Natural killer cell treated with Interleukin-12 subunit alpha and Interleukin-12 subunit beta and Interleukin-15 and Interleukin-18, amount 100 ng/mL, for 72 hours (primary cell): Measurements from ENCODE around the gene PTPRT. TPM values are rescaled to one million over a fixed set of nuclear protein-coding genes. Genes with fewer than 3 reads are reported as not detected.
A peak's percentile ranks its signal among the peaks of the same experiment; 100 is the strongest.

Experiments
- ATAC-seq, 2 donors: fragments of 150-1000 bp; cut with Tn5 transposase in 1 of 2; sonication (Bioruptor Pico), chemical (Tn5 transposase) in 1 of 2; 2 replicates each; pipeline ENCODE4 v1.10.0; 2021
- DNase-seq: peaks from one replicate; pipeline ENCODE4 v3.0.0; 2022; ENCODE audit warnings: low spot score
- H3K27ac Mint-ChIP-seq, 2 donors: 1 replicate in 1 of 2; 2 replicates in 1 of 2; pipeline ENCODE4 v1.8.0; 2022; ENCODE audit warnings: mixed read lengths in 2 of 2, mild to moderate bottlenecking in 1 of 2, moderate library complexity in 1 of 2
- H3K27me3 Mint-ChIP-seq, 2 donors: 1 replicate in 1 of 2; 2 replicates in 1 of 2; pipeline ENCODE4 v1.8.0; 2022; ENCODE audit warnings: mixed read lengths in 2 of 2
- H3K36me3 Mint-ChIP-seq: one replicate; pipeline ENCODE4 v1.8.0; 2022; ENCODE audit warnings: mixed read lengths
- H3K4me1 Mint-ChIP-seq, 2 donors: 1 replicate in 1 of 2; 2 replicates in 1 of 2; pipeline ENCODE4 v1.8.0; 2022; ENCODE audit warnings: low read depth in 2 of 2, mixed read lengths in 2 of 2, mild to moderate bottlenecking in 1 of 2
- H3K4me3 Mint-ChIP-seq: one replicate; pipeline ENCODE4 v1.8.0; 2022; ENCODE audit warnings: mixed read lengths
- H3K9me3 Mint-ChIP-seq: 2 replicates; pipeline ENCODE4 v1.8.0; 2022; ENCODE audit warnings: mixed read lengths
- total RNA-seq, 2 donors: library from RNA; stranded (reverse); gene quantifications; one replicate each; pipeline ENCODE4 v1.2.3, GENCODE V29; 2022

Gene PTPRT
- total RNA-seq, 2 donors from 2014 or later = not detected

- Mint-ChIP-seq H3K27ac (no peak overlapping the region), H3K9me3 (no peaks in the 10 kb centered on the region), H3K4me3 (no peak overlapping the region), H3K27me3 (peaks cover 8 to 16% of the 10 kb centered on the region in 2 donors), H3K36me3 (no peaks in the 10 kb centered on the region), H3K4me1 (no peaks in the 10 kb centered on the region)
- no peak for ATAC-seq
- DNase-seq = no peak
These were observed 4.4 kb upstream of the PTPRT start for GRCh38 chr20:43194137-43194536.

GRCh38 chr20:43193443-43193842, 3.7 kb upstream of the PTPRT start:
- Mint-ChIP-seq H3K27me3 (peaks cover 11 to 19% of the 10 kb centered on the region in 2 donors), H3K9me3 (no peaks in the 10 kb centered on the region), H3K4me3 (no peak overlapping the region), H3K27ac (no peak overlapping the region), H3K4me1 (peaks cover under 1% of the 10 kb centered on the region in 2 donors), H3K36me3 (no peaks in the 10 kb centered on the region)
- DNase-seq (no peak), ATAC-seq (no peak)

DNA sequence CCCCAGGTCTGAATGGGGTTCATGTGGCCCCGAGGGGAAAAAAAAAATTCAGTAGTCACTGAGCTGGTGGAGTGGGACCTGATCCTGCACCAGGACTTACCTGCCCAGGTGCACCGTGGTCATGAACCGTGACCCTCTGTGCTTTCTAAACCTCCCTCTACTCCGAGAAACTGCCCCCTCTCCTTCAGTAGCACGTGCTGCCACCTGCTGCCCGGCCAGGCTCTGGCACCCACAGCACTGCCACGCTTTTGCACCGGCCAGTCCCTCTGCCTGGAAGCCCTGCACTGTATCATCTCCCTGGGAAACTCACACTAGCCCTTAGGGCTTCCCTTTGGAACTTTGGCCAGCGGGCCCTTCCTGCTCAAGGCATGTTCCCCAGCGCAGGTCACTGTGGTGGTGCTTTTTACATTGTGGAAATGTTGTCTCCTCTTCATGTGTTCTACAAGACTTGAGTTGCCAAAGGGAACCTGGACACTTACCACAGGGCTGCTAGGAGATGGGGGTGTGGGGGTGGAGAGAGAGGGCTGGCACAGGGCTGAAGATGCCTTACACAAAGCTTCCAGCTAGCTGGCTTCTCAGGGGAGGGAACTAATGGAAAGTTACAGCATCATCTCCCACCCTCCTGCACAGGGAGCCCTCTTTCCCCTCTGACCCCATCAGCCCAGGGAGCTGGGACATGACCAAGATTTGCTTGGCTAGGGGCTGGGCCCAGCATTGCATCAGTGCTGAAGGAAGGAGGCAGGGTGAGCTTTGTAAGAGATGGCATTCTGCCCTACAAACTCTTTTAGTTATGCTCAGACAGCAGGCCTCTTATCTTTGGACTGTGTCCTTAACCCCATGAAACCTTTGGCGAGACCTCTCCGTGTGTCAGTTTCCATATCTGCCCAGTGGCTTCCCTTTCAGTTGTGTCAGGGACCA, 2.5 kb upstream of the PTPRT start:
- no peak overlapping the region for H3K4me3 Mint-ChIP-seq
- H3K9me3 Mint-ChIP-seq = no peaks in the 10 kb centered on the region
- H3K27ac Mint-ChIP-seq = no peak overlapping the region
- peaks cover 21 to 28% of the 10 kb centered on the region in 2 donors for H3K27me3 Mint-ChIP-seq
- ATAC-seq (peak in 1 of 2 donors; percentile 18), DNase-seq (no peak)
- peaks cover 3 to 6% of the 10 kb centered on the region in 2 donors for H3K4me1 Mint-ChIP-seq
- H3K36me3 Mint-ChIP-seq = no peaks in the 10 kb centered on the region

GRCh38 chr20:43191143-43191542, 1.4 kb upstream of the PTPRT start:
- DNase-seq = no peak
- no peak overlapping the region for H3K4me3 Mint-ChIP-seq
- H3K36me3 Mint-ChIP-seq = no peaks in the 10 kb centered on the region
- H3K27ac Mint-ChIP-seq = no peak overlapping the region
- no peak for ATAC-seq
- H3K27me3 Mint-ChIP-seq = peaks cover 31 to 32% of the 10 kb centered on the region in 2 donors
- H3K9me3 Mint-ChIP-seq = no peaks in the 10 kb centered on the region
- peaks cover 3 to 6% of the 10 kb centered on the region in 2 donors for H3K4me1 Mint-ChIP-seq

GRCh38 chr20:43190332-43190953, 737 bp upstream of the PTPRT start:
- H3K27ac Mint-ChIP-seq = no peak overlapping the region
- no peaks in the 10 kb centered on the region for H3K9me3 Mint-ChIP-seq
- H3K4me3 Mint-ChIP-seq = no peak overlapping the region
- no peak for DNase-seq
- peaks cover 3 to 6% of the 10 kb centered on the region in 2 donors for H3K4me1 Mint-ChIP-seq
- peaks cover 31 to 34% of the 10 kb centered on the region in 2 donors for H3K27me3 Mint-ChIP-seq
- no peak for ATAC-seq
- H3K36me3 Mint-ChIP-seq = no peaks in the 10 kb centered on the region

- ATAC-seq = no peak
- Mint-ChIP-seq H3K9me3 (no peaks in the 10 kb centered on the region), H3K36me3 (no peaks in the 10 kb centered on the region), H3K27me3 (peaks cover 28 to 45% of the 10 kb centered on the region in 2 donors), H3K4me1 (peaks cover 3 to 6% of the 10 kb centered on the region in 2 donors), H3K27ac (no peak overlapping the region), H3K4me3 (no peak overlapping the region)
- no peak for DNase-seq
These were observed 699 bp downstream of the PTPRT start for GRCh38 chr20:43188861-43189553.

DNA sequence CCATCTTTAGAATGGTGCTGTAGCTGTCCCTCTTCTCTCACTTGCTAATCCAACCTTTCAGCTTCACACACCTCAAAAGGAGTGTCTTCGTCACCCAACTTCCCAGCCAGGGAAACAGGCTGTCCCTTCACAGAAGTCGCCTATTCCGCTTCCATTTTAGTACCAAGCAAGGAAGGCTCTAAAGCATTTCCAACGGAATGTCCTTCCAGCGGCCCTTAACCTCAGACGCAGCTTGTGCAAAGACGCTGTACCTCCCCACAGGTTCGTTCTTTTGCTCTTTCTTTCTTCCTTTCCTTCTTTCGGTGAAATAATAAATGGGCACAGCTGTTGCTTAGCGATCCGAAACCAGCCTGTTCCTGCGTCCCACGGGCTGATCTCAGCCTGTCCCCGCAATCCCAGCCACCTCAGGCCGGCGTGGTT, 1.5 kb downstream of the PTPRT start:
- peaks cover 28 to 45% of the 10 kb centered on the region in 2 donors for H3K27me3 Mint-ChIP-seq
- no peak for DNase-seq

GRCh38 chr20:43187476-43188233, 2.1 kb downstream of the PTPRT start:
- Mint-ChIP-seq H3K36me3 (no peaks in the 10 kb centered on the region), H3K4me1 (peaks cover 3 to 6% of the 10 kb centered on the region in 2 donors), H3K27ac (no peak overlapping the region), H3K4me3 (no peak overlapping the region), H3K9me3 (no peaks in the 10 kb centered on the region), H3K27me3 (peaks cover 28 to 45% of the 10 kb centered on the region in 2 donors)
- peak in 1 of 2 donors; percentile 64 for ATAC-seq
- peak; percentile 66 for DNase-seq

More for the DNA sequence above, 1.5 kb downstream of the PTPRT start:
- no peak overlapping the region for H3K4me3 Mint-ChIP-seq
- H3K27ac Mint-ChIP-seq = no peak overlapping the region
- peaks cover 3 to 6% of the 10 kb centered on the region in 2 donors for H3K4me1 Mint-ChIP-seq
- no peak for ATAC-seq
- no peaks in the 10 kb centered on the region for H3K9me3 Mint-ChIP-seq
- no peaks in the 10 kb centered on the region for H3K36me3 Mint-ChIP-seq

DNA sequence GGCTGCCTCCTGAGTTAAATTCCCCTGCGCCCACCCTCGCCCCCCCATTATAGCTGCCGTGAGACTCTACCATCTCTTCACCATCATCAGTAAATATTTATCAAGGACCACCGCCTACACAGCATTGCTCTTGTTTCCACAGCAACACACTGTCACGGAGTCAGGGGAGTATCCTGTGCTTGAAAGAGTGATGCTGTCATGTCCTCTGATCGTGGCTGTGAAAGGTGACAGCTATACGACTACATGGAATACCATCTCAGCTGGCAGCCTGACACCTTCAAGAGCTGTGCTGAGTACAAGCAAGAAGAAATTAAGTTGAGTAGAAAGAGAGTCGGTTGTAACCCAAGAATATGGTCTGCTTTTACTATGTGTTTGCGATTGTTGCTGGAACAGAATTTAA, 3.4 kb downstream of the PTPRT start:
- H3K27ac Mint-ChIP-seq = no peak overlapping the region
- peaks cover 25 to 45% of the 10 kb centered on the region in 2 donors for H3K27me3 Mint-ChIP-seq
- DNase-seq (no peak), ATAC-seq (no peak)
- no peaks in the 10 kb centered on the region for H3K36me3 Mint-ChIP-seq
- no peaks in the 10 kb centered on the region for H3K9me3 Mint-ChIP-seq
- H3K4me1 Mint-ChIP-seq = peaks cover 3 to 6% of the 10 kb centered on the region in 2 donors
- no peak overlapping the region for H3K4me3 Mint-ChIP-seq

DNA sequence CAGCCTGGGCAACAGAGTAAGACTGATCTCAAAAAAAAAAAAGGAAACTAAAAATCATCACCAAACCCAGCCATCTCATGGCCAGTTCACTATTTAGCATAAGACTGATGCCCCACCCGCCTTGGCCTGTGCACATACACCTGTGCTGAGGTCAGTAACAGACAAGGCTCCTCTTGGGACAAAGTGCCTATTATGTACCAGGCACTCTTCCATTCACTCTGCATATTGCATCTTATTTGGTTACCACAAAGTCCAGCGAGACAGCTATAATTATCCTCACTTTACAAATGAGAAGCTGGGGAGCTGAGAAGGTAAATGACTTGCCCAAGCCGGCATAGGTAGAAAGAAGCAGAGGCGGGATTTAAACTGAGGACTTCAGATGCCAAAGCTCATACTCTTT, 3.8 kb downstream of the PTPRT start:
- H3K27ac Mint-ChIP-seq = no peak overlapping the region
- no peak overlapping the region for H3K4me3 Mint-ChIP-seq
- H3K4me1 Mint-ChIP-seq = peaks cover 3 to 6% of the 10 kb centered on the region in 2 donors
- DNase-seq = no peak
- H3K9me3 Mint-ChIP-seq = no peaks in the 10 kb centered on the region
- no peak for ATAC-seq
- H3K27me3 Mint-ChIP-seq = peaks cover 25 to 45% of the 10 kb centered on the region in 2 donors
- H3K36me3 Mint-ChIP-seq = no peaks in the 10 kb centered on the region

DNA sequence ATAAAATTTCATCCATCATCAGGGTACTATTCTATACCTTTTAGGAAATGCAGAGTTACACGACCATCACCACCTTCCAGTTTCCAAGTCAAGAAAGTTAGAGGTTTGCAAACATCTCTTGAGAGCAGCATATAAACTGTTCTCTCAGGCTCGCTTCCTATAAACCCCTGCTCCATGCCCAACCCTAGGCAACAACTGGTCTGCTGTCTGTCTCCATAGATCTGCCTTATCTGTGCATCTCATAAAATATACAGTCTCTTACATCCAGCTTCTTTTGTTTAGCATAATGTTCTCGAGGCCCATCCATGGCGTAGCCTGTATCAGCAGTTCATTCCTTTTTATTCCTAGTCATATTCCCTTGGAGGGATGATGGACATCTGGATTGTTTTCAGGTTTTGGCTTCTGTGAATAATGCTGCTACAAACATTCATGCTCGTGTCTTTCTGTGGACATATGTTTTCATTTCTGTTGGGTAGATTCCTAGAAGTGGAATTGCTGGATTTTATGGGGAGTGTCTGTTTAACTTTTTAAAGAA, 6.1 kb downstream of the PTPRT start:
- no peak overlapping the region for H3K27ac Mint-ChIP-seq
- H3K36me3 Mint-ChIP-seq = no peaks in the 10 kb centered on the region
- DNase-seq (no peak), ATAC-seq (no peak)
- H3K27me3 Mint-ChIP-seq = peaks cover 19 to 36% of the 10 kb centered on the region in 2 donors
- H3K4me3 Mint-ChIP-seq = no peak overlapping the region
- H3K4me1 Mint-ChIP-seq = peaks cover 3 to 6% of the 10 kb centered on the region in 2 donors
- H3K9me3 Mint-ChIP-seq = no peaks in the 10 kb centered on the region

DNA sequence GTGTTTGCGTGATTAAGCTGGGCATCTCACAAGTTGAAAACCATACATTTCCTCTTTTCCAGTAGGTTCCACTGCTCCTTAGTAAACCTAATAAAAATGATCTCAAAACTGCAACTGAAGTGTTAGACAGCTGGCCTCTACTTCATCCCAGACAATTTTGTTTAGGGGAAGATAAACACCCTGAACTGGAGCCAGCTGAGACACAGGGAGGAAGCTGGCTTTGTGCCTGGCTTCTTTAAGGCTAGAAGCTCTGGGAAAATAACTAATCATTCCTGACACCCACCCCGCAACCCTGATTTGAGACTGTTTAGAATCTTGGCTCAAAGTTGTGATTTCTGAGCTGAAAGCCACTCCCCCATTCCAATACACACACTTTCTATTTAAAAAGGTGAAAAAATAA, 11.6 kb downstream of the PTPRT start:
- H3K4me1 Mint-ChIP-seq = no peaks in the 10 kb centered on the region

DNA sequence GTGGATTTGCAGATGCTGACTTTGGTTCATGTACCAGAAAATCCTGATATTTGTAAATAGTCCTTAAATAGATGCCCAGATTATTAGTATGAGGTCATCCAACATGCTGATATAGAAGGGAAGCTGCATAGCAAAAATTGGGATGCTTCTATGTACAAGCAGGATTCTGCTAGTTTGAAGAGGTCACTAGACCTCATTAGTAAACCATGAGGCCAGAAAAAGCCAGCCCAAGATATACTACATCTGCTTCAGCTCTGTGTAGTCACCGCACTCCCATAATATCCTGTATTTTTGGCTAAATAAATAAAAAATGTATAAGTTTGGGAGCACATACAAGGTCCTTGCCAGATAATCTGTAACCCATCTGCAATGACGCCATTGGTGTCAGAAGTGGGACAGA, 13.0 kb downstream of the PTPRT start:
- H3K4me3 Mint-ChIP-seq = no peak overlapping the region
- no peaks in the 10 kb centered on the region for H3K36me3 Mint-ChIP-seq
- no peak for ATAC-seq
- no peaks in the 10 kb centered on the region for H3K4me1 Mint-ChIP-seq
- H3K27ac Mint-ChIP-seq = no peak overlapping the region
- no peak for DNase-seq
- H3K27me3 Mint-ChIP-seq = peaks cover 0 to 6% of the 10 kb centered on the region in 2 donors
- no peaks in the 10 kb centered on the region for H3K9me3 Mint-ChIP-seq

More for the DNA sequence above, 11.6 kb downstream of the PTPRT start:
- no peak for DNase-seq
- H3K27ac Mint-ChIP-seq = no peak overlapping the region
- H3K4me3 Mint-ChIP-seq = no peak overlapping the region
- H3K27me3 Mint-ChIP-seq = no peaks in the 10 kb centered on the region
- no peaks in the 10 kb centered on the region for H3K36me3 Mint-ChIP-seq
- ATAC-seq = no peak
- no peaks in the 10 kb centered on the region for H3K9me3 Mint-ChIP-seq
